SW480 (cell line): Measurements from ENCODE around the gene PPP4C.
"Not testable (repeated sequence)": the region's sequence is repeated elsewhere in the genome, so short reads cannot be mapped to it uniquely, and the experiment has no call there.

Experiments used
- DNase-seq: peaks from one replicate; pipeline ENCODE4 v3.0.0-alpha.2; 2016; ENCODE audit warnings: low spot score

Gene PPP4C

DNA sequence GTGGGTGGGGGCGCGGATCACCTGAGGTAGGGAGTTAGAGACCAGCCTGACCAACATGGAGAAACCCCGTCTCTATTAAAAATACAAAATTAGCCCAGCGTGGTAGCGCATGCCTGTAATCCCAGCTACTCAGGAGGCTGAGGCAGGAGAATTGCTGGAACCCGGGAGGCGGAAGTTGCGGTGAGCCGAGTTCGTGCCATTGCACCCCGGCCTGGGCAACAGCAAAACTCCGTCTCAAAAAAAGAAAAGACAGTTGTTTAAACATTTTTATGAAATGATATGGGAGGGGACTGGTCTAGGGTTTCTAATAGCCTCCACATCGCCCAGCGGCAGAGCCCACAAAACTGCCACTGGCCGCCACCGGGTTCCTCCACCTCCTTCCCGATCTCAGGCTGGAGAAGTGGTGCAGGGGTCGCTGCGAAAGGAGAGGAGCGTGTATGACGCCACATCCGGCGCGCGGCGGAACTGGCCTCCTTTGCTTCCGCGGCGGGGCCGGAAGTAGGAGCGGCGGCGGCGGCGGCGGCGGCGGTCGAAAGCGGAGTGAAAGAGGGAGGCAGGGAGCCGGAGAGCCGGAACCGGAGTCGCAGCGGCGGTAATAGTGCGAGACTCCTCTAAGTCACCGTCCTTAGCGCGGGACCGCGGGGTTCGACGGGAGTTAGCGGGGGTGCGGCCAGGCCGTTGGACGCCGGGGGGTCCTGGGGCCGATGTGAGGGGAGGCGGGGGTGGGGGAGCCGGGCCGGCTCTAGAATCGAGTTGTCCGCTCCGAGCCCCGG, at the start of gene PPP4C:
PPP4C (plus strand) TSS at position 492 of the 773 bp plus-strand sequence. CDS start 384 bp downstream, outside the sequence.
- DNase-seq: peak; percentile 88

- no peak for DNase-seq
Measured at GRCh38 chr16:30026449-30026848, 49.3 kb upstream of the PPP4C start.

- DNase-seq: no peak
Measured at GRCh38 chr16:30027588-30028437, 48.0 kb upstream of the PPP4C start.

DNA sequence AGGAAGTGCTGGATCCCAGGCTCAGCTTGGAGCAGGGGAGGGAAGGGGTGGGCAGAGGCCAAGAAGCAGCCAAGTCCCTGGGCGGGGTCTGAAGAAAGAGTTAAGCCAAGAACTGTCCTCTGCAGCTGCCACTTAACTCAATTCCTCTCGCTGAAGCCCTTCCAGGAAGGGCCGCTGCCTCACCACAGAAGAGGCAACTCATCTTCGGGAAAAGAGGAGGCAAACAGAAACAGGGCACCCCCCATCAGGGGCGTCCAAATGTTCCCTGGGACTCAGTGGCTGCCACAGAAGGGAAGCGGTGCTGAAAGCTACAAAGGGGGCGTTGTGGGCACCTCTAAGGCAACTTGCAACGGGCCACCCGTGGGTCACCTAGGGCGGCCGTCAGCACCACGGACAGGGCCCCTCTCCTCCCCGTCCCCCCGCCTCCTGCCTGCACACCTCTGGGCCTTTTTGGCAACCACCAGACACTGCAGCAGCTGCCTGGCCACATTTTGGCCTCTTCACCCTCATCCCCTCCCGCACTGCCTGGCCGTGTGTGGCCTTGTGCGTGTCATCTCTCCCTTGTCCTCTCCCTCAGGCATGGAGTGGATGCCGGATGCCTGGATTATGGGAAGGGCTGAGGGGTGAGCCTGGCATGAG, 47.2 kb upstream of the PPP4C start:
- DNase-seq: no peak

GRCh38 chr16:30030011-30030685, 45.6 kb upstream of the PPP4C start:
- no peak for DNase-seq

GRCh38 chr16:30030841-30031413, 44.9 kb upstream of the PPP4C start, which contains the start of gene TLCD3B:
Gene TLCD3B, minus strand, starts transcription at chr16:30031271. Its CDS starts 744 bp downstream, at chr16:30030527.
- DNase-seq: no peak

- DNase-seq: no peak
Measured at GRCh38 chr16:30031477-30031918, 44.3 kb upstream of the PPP4C start.

DNA sequence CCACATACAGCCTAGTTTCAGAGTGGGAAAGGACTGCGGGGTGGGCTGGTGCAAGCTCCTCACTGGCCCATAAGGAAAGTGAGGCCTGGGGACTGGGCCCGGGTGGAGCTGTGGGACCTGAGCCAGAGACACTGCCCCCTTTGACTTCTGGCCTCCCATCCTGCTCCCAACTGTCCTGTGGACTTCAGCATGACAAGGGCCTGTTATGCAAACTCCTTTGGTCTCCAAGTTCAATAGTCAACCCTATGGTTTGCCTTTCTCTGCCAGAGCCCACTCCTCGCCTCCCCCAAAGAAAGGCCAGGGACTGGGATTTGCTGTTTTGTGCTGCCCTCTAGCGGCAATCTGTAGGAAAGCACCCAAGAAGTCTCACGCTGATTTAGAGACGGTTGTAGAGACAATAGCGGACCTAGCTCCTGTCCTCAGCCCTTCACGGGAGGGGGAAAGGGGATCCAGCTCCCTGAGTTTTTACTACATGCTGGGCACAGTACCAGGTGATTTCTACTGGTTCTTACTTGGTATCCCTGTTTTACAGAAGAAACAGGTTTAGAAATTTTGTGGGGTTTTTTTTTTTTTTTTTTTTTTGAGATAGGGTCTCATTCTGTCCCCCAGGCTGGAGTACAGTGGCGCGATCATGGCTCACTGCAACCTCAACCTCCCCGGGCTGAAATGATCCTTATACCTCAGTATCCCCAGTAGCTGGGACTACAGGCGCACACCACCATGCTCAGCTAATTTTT, 43.5 kb upstream of the PPP4C start:
- peak; percentile 66 for DNase-seq

- DNase-seq: no peak
Measured at GRCh38 chr16:30033270-30033669, 42.5 kb upstream of the PPP4C start.

- no peak for DNase-seq
Measured at GRCh38 chr16:30040221-30040620, 35.6 kb upstream of the PPP4C start.

GRCh38 chr16:30040690-30041089, 35.1 kb upstream of the PPP4C start:
- not testable (repeated sequence) for DNase-seq

DNA sequence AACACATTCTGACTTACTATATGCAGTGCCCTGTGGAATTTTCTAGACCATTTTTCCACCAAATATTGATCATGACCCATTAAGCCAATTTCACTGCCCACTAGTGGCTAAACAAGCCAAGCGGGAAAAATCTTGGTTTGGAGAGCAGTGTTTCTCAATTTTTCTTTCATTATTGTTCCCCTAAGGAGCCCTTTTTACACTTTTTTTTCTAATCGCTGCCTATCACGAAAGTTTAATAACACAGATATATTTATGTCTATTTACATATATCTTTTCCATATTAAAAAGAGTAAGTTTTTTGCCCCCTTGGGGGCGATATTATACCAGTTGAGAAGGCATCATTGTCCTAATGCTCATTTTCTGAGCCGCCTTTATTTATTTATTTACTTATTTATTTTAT, 34.0 kb upstream of the PPP4C start:
- DNase-seq: no peak

DNA sequence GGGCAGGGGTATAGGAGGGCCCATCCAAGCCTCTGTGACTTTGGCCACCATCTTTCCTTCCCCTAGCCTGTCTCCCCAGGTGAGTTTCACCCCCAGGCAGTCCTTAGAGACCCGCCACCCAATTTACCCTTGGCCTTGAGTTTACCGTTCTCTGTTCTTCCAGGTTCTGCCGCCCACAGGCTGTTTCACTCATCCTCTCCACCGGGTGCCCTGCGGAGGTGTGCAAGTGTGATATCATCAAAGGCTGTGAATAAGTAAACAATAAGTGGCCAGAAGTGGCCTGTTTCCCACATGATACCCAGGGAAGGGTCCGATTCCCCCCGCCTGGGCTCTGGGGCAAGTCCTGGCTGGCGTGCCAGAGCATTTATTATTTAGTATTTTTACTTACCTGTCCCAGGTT, 29.6 kb upstream of the PPP4C start:
- DNase-seq: no peak

DNA sequence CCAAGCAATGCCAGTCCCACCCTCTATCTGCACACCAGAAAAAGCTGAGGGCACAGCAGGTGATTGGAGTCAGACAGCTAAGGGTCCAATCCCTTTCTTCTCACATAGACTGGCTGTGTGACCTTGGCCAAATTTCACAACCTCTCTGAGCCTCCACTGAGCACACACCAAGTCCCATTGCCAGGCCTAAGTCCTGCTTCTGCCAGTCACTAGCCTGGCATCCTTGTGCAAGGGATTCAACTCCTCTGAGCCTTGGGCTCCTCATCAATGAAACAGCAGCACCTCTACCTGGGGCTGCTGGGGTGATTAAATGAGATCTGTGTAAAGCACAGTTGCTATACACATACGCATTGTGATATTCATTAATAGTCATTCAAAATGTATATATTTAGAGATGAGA, 29.2 kb upstream of the PPP4C start:
- no peak for DNase-seq

- DNase-seq: no peak
Measured at GRCh38 chr16:30049871-30050270, 25.9 kb upstream of the PPP4C start.

DNA sequence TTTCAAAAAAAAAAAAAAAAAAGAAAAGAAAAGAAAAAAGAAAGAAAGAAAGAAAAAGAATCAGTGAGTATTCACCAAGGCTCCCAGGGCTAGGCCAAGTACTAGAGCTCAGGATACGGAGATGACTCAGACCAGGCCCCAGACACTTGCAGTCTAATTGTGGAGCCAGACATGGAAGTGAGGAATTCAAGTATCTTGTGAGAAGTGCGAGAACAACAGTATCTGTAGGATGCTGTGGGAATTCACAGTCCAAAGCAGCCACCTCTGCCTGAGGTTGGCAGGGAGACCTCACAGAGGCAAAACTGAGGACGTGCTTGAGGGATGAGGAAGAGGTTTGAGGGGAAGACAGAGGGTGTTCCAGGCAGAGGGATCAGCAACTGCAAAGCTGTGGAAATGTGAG, 24.3 kb upstream of the PPP4C start:
- no peak for DNase-seq

GRCh38 chr16:30052671-30053372, 23.0 kb upstream of the PPP4C start:
- DNase-seq: peak; percentile 85

- DNase-seq: peak; percentile 17
Measured at GRCh38 chr16:30053376-30054015, 22.3 kb upstream of the PPP4C start.

DNA sequence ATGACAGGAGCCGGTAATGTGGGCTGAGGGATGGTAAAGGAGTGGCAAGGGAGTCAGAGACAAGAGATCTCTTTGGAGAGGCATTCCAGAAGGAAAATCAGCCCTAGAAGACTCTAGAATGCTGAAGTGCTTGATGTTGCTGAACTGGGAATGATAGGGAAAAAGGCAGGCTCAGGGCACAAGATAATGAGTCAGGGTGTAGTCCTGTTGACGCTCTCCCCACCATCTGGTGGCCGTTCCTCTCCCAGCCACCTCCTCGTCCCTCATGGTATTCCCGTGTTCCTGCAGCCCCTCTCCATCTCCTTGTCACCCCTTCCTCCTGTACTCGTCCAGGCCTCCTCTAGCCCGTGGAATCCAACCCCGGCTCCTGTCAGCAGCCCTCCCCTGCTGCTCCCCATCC, 21.3 kb upstream of the PPP4C start:
- DNase-seq: no peak
